ENCODE results near the gene DTL.

The DTL gene

DNA sequence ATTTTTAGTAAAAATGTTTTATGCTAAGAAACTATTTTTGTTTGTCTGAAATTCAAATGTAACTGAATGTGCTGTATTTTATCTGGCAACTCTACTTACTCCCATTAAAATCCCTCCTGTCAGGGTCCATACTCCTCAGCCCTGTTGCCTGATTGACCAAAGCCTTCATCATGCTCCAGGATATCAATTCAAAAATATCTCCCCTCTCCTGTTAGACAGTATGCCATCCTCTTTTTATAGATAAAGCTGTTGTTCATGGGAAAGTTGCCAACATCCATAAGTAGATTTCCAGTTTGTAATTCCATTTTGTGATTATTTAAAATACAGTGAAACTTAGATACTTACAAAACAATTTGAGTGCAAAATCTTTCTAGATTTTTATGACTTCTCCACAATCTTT, 65.7 kb downstream of the DTL start:
- Histone ChIP-seq H3K27me3 (replicated peaks in 2 of 5; ENCODE audit: control insufficient read depth in 4 of 5, insufficient read depth in 5 of 5, low read length in 4 of 5) (no peaks in the 10 kb centered on the region), H3K9me3 (ENCODE audit: control extremely low read depth in 1 of 5, control insufficient read depth in 4 of 5, insufficient read depth in 2 of 5, low read depth in 1 of 5, low read length in 4 of 5) (peaks cover 0 to 7% (median 0%) of the 10 kb centered on the region in 5 experiments), H3K4me1 (ENCODE audit: control extremely low read depth in 1 of 4, control insufficient read depth in 4 of 4, insufficient read depth in 4 of 4, low read length in 3 of 4) (no peaks in the 10 kb centered on the region), H3K4me3 (ENCODE audit: control insufficient read depth in 1 of 7, extremely low read depth in 1 of 7, insufficient read depth in 4 of 7, low read depth in 2 of 7, low read length in 6 of 7) (no peak overlapping the region), H3K36me3 (ENCODE audit: control insufficient read depth in 4 of 4, insufficient read depth in 4 of 4, low read length in 3 of 4) (peaks cover 4 to 60% (median 16%) of the 10 kb centered on the region in 4 experiments), H3K27ac (ENCODE audit: insufficient read depth in 1 of 2, low read depth in 1 of 2, low read length in 2 of 2, poor library complexity in 1 of 2, severe bottlenecking in 2 of 2) (no peak overlapping the region)
- no peak for DNase-seq
- CTCF ChIA-PET, result interaction anchor here (1.4 to 3.0 kb wide), 3 partner anchors 13 to 39 kb away, joined by 4 to 12 read pairs (median 9); no protein-coding TSS in a partner anchor
- POLR2A ChIA-PET, result no interaction called here

- no CpG with 5 or more reads among the region's 2 CpGs for WGBS (ENCODE audit: insufficient coverage)
- ChIA-PET CTCF (interaction anchor here (0.8 to 3.0 kb wide), 4 partner anchors 13 to 39 kb away, joined by 3 to 12 read pairs (median 6); no protein-coding TSS in a partner anchor), POLR2A (no interaction called here)
- DNase-seq, result no peak
- Histone ChIP-seq H3K9me3 (ENCODE audit: control extremely low read depth in 1 of 5, control insufficient read depth in 4 of 5, insufficient read depth in 2 of 5, low read depth in 1 of 5, low read length in 4 of 5) (peaks cover 0 to 6% (median 0%) of the 10 kb centered on the region in 5 experiments), H3K36me3 (ENCODE audit: control insufficient read depth in 4 of 4, insufficient read depth in 4 of 4, low read length in 3 of 4) (peaks cover 2 to 59% (median 16%) of the 10 kb centered on the region in 4 experiments), H3K27me3 (replicated peaks in 2 of 5; ENCODE audit: control insufficient read depth in 4 of 5, insufficient read depth in 5 of 5, low read length in 4 of 5) (no peaks in the 10 kb centered on the region), H3K27ac (ENCODE audit: insufficient read depth in 1 of 2, low read depth in 1 of 2, low read length in 2 of 2, poor library complexity in 1 of 2, severe bottlenecking in 2 of 2) (no peak overlapping the region), H3K4me3 (ENCODE audit: control insufficient read depth in 1 of 7, extremely low read depth in 1 of 7, insufficient read depth in 4 of 7, low read depth in 2 of 7, low read length in 6 of 7) (no peak overlapping the region), H3K4me1 (ENCODE audit: control extremely low read depth in 1 of 4, control insufficient read depth in 4 of 4, insufficient read depth in 4 of 4, low read length in 3 of 4) (no peaks in the 10 kb centered on the region)
These were observed 66.2 kb downstream of the DTL start for GRCh38 chr1:212101735-212102134.

- no peak overlapping the region for H3K27ac ChIP-seq (ENCODE audit: insufficient read depth in 1 of 2, low read depth in 1 of 2, low read length in 2 of 2, poor library complexity in 1 of 2, severe bottlenecking in 2 of 2)
- H3K27me3 ChIP-seq (replicated peaks in 2 of 5; ENCODE audit: control insufficient read depth in 4 of 5, insufficient read depth in 5 of 5, low read length in 4 of 5), result no peaks in the 10 kb centered on the region
- no peak overlapping the region for H3K4me3 ChIP-seq (ENCODE audit: control insufficient read depth in 1 of 7, extremely low read depth in 1 of 7, insufficient read depth in 4 of 7, low read depth in 2 of 7, low read length in 6 of 7)
- DNase-seq, result no peak
- no peaks in the 10 kb centered on the region for H3K9me3 ChIP-seq (ENCODE audit: control extremely low read depth in 1 of 5, control insufficient read depth in 4 of 5, insufficient read depth in 2 of 5, low read depth in 1 of 5, low read length in 4 of 5)
- H3K4me1 ChIP-seq (ENCODE audit: control extremely low read depth in 1 of 4, control insufficient read depth in 4 of 4, insufficient read depth in 4 of 4, low read length in 3 of 4), result peaks cover 7 to 27% (median 17%) of the 10 kb centered on the region in 4 experiments
- H3K36me3 ChIP-seq (ENCODE audit: control insufficient read depth in 4 of 4, insufficient read depth in 4 of 4, low read length in 3 of 4), result peaks cover 2 to 50% (median 10%) of the 10 kb centered on the region in 4 experiments
- ChIA-PET POLR2A (interaction anchor here (1.1 kb wide), 1 partner anchor 14 kb away, joined by 3 read pairs; no protein-coding TSS in a partner anchor), CTCF (interaction anchor here (0.9 to 1.3 kb wide), 2 partner anchors 17 to 521 kb away, joined by 3 read pairs; no protein-coding TSS in a partner anchor)
- WGBS (ENCODE audit: insufficient coverage), result 100% methylated on average over 1 of the region's 3 CpGs
These were observed 69.2 kb downstream of the DTL start for GRCh38 chr1:212104586-212105325.

DNA sequence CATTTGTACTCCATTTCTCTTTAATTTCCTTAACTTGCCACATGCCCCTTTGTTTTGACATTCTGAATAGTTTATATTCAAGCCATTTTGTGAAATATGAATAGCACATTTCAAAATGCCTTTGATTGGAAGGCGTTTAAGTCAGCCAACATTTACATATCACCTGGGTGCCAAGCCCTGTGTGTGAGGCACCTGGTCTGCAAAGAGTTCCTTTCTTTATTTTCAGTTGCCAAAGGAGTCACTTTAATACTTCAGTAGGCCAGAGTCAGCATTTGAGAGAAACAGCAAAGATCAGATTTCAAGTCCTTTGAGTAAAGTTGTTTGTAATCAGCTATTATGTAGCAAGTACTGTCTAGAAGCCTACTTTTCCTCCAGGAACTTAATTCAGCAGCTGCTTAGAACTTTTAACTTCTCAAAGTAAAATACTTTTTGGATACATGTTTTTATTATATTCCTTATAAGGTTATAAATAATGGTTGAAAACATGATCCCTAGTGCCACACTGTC, 70.8 kb downstream of the DTL start:
- DNase-seq, result no peak
- Histone ChIP-seq H3K9me3 (ENCODE audit: control extremely low read depth in 1 of 5, control insufficient read depth in 4 of 5, insufficient read depth in 2 of 5, low read depth in 1 of 5, low read length in 4 of 5) (no peaks in the 10 kb centered on the region), H3K4me3 (ENCODE audit: control insufficient read depth in 1 of 7, extremely low read depth in 1 of 7, insufficient read depth in 4 of 7, low read depth in 2 of 7, low read length in 6 of 7) (no peak overlapping the region), H3K27ac (ENCODE audit: insufficient read depth in 1 of 2, low read depth in 1 of 2, low read length in 2 of 2, poor library complexity in 1 of 2, severe bottlenecking in 2 of 2) (no peak overlapping the region), H3K36me3 (ENCODE audit: control insufficient read depth in 4 of 4, insufficient read depth in 4 of 4, low read length in 3 of 4) (peaks cover 0 to 37% (median 3%) of the 10 kb centered on the region in 4 experiments), H3K4me1 (ENCODE audit: control extremely low read depth in 1 of 4, control insufficient read depth in 4 of 4, insufficient read depth in 4 of 4, low read length in 3 of 4) (peaks cover 17 to 38% (median 22%) of the 10 kb centered on the region in 4 experiments), H3K27me3 (replicated peaks in 2 of 5; ENCODE audit: control insufficient read depth in 4 of 5, insufficient read depth in 5 of 5, low read length in 4 of 5) (no peaks in the 10 kb centered on the region)
- WGBS (ENCODE audit: insufficient coverage), result 100% methylated on average over 1 of the region's 1 CpG
- ChIA-PET CTCF (interaction anchor here (0.8 to 1.4 kb wide), 4 partner anchors 35 to 261 kb away, joined by 3 to 4 read pairs (median 3); no protein-coding TSS in a partner anchor), POLR2A (no interaction called here)

GRCh38 chr1:212107481-212107880, 71.9 kb downstream of the DTL start:
- H3K36me3 ChIP-seq (ENCODE audit: control insufficient read depth in 4 of 4, insufficient read depth in 4 of 4, low read length in 3 of 4), result peaks cover 0 to 34% (median 4%) of the 10 kb centered on the region in 4 experiments
- ChIA-PET POLR2A (interaction anchor here (0.6 kb wide), 1 partner anchor 462 kb away, joined by 3 read pairs; no protein-coding TSS in a partner anchor), CTCF (interaction anchor here (1.1 to 1.4 kb wide), 3 partner anchors 26 to 184 kb away, joined by 3 to 4 read pairs (median 3); no protein-coding TSS in a partner anchor)
- peak overlapping the region in 1 of 7 experiments; percentile 39 for H3K4me3 ChIP-seq (ENCODE audit: control insufficient read depth in 1 of 7, extremely low read depth in 1 of 7, insufficient read depth in 4 of 7, low read depth in 2 of 7, low read length in 6 of 7)
- WGBS (ENCODE audit: insufficient coverage), result 77% methylated on average over 3 of the region's 3 CpGs
- no peaks in the 10 kb centered on the region for H3K9me3 ChIP-seq (ENCODE audit: control extremely low read depth in 1 of 5, control insufficient read depth in 4 of 5, insufficient read depth in 2 of 5, low read depth in 1 of 5, low read length in 4 of 5)
- H3K27ac ChIP-seq (ENCODE audit: insufficient read depth in 1 of 2, low read depth in 1 of 2, low read length in 2 of 2, poor library complexity in 1 of 2, severe bottlenecking in 2 of 2), result no peak overlapping the region
- peaks cover 17 to 38% (median 22%) of the 10 kb centered on the region in 4 experiments for H3K4me1 ChIP-seq (ENCODE audit: control extremely low read depth in 1 of 4, control insufficient read depth in 4 of 4, insufficient read depth in 4 of 4, low read length in 3 of 4)
- no peaks in the 10 kb centered on the region for H3K27me3 ChIP-seq (replicated peaks in 2 of 5; ENCODE audit: control insufficient read depth in 4 of 5, insufficient read depth in 5 of 5, low read length in 4 of 5)
- no peak for DNase-seq

- Histone ChIP-seq H3K9me3 (ENCODE audit: control extremely low read depth in 1 of 5, control insufficient read depth in 4 of 5, insufficient read depth in 2 of 5, low read depth in 1 of 5, low read length in 4 of 5) (no peaks in the 10 kb centered on the region), H3K4me1 (ENCODE audit: control extremely low read depth in 1 of 4, control insufficient read depth in 4 of 4, insufficient read depth in 4 of 4, low read length in 3 of 4) (peaks cover 17 to 38% (median 22%) of the 10 kb centered on the region in 4 experiments), H3K27ac (ENCODE audit: insufficient read depth in 1 of 2, low read depth in 1 of 2, low read length in 2 of 2, poor library complexity in 1 of 2, severe bottlenecking in 2 of 2) (no peak overlapping the region), H3K27me3 (replicated peaks in 2 of 5; ENCODE audit: control insufficient read depth in 4 of 5, insufficient read depth in 5 of 5, low read length in 4 of 5) (no peaks in the 10 kb centered on the region), H3K4me3 (ENCODE audit: control insufficient read depth in 1 of 7, extremely low read depth in 1 of 7, insufficient read depth in 4 of 7, low read depth in 2 of 7, low read length in 6 of 7) (no peak overlapping the region), H3K36me3 (ENCODE audit: control insufficient read depth in 4 of 4, insufficient read depth in 4 of 4, low read length in 3 of 4) (peaks cover 0 to 30% (median 4%) of the 10 kb centered on the region in 4 experiments)
- POLR2A ChIA-PET, result no interaction called here
- DNase-seq, result peak in 1 of 3 donors; percentile 2
- no CpG with 5 or more reads among the region's 1 CpG for WGBS (ENCODE audit: insufficient coverage)
- CTCF ChIA-PET, result interaction anchor here (1.2 kb wide), 1 partner anchor 26 kb away, joined by 3 read pairs; no protein-coding TSS in a partner anchor
These were observed 72.6 kb downstream of the DTL start for GRCh38 chr1:212108187-212108586.

- Histone ChIP-seq H3K36me3 (ENCODE audit: control insufficient read depth in 4 of 4, insufficient read depth in 4 of 4, low read length in 3 of 4) (peaks cover 0 to 28% (median 3%) of the 10 kb centered on the region in 4 experiments), H3K9me3 (ENCODE audit: control extremely low read depth in 1 of 5, control insufficient read depth in 4 of 5, insufficient read depth in 2 of 5, low read depth in 1 of 5, low read length in 4 of 5) (no peaks in the 10 kb centered on the region), H3K27me3 (replicated peaks in 2 of 5; ENCODE audit: control insufficient read depth in 4 of 5, insufficient read depth in 5 of 5, low read length in 4 of 5) (no peaks in the 10 kb centered on the region), H3K27ac (ENCODE audit: insufficient read depth in 1 of 2, low read depth in 1 of 2, low read length in 2 of 2, poor library complexity in 1 of 2, severe bottlenecking in 2 of 2) (peak overlapping the region in 1 of 2 experiments; percentile 36), H3K4me1 (ENCODE audit: control extremely low read depth in 1 of 4, control insufficient read depth in 4 of 4, insufficient read depth in 4 of 4, low read length in 3 of 4) (peaks cover 17 to 38% (median 22%) of the 10 kb centered on the region in 4 experiments), H3K4me3 (ENCODE audit: control insufficient read depth in 1 of 7, extremely low read depth in 1 of 7, insufficient read depth in 4 of 7, low read depth in 2 of 7, low read length in 6 of 7) (no peak overlapping the region)
- ChIA-PET POLR2A (no interaction called here), CTCF (no interaction called here)
- peak in 1 of 3 donors; percentile 7 for DNase-seq
- no CpG with 5 or more reads among the region's 2 CpGs for whole genome bisulfite sequencing (ENCODE audit: insufficient coverage)
These were observed 73.4 kb downstream of the DTL start for GRCh38 chr1:212108981-212109380.

Measured in common myeloid progenitor, CD34-positive (primary cell).